Prostate gland (tissue), 2 donors: ENCODE measurements around the gene GOLIM4.

Experiments used
- POLR2A ChIP-seq: fragments of 450-650 bp; IDR thresholded peaks from one replicate; pipeline ENCODE4 v1.6.1; 2016; ENCODE audit warnings: antibody characterized with exemption, mild to moderate bottlenecking
- POLR2AphosphoS5 ChIP-seq: sonication (generic); formaldehyde crosslinking; IDR thresholded peaks from one replicate; pipeline ENCODE4 v1.6.1; 2017; ENCODE audit warnings: antibody characterized with exemption
- TF ChIP-seq, protein P1 (sequence below), 4 experiments: fragments of 200-600 bp in 2 of 4; fragments of 450-650 bp in 2 of 4; sonication (generic) in 2 of 4; IDR thresholded peaks; 1 replicate in 3 of 4; 2 replicates in 1 of 4; pipeline ENCODE4 v1.5.1; 2016 to 2019; ENCODE audit warnings: antibody characterized with exemption in 4 of 4, mild to moderate bottlenecking in 2 of 4, moderate library complexity in 2 of 4

GRCh38 chr3:167983583-167983982 is 112.1 kb downstream of the GOLIM4 start:
- TF ChIP-seq, protein P1, sequence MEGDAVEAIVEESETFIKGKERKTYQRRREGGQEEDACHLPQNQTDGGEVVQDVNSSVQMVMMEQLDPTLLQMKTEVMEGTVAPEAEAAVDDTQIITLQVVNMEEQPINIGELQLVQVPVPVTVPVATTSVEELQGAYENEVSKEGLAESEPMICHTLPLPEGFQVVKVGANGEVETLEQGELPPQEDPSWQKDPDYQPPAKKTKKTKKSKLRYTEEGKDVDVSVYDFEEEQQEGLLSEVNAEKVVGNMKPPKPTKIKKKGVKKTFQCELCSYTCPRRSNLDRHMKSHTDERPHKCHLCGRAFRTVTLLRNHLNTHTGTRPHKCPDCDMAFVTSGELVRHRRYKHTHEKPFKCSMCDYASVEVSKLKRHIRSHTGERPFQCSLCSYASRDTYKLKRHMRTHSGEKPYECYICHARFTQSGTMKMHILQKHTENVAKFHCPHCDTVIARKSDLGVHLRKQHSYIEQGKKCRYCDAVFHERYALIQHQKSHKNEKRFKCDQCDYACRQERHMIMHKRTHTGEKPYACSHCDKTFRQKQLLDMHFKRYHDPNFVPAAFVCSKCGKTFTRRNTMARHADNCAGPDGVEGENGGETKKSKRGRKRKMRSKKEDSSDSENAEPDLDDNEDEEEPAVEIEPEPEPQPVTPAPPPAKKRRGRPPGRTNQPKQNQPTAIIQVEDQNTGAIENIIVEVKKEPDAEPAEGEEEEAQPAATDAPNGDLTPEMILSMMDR (IDR thresholded peaks at IDR 0.05), result no peak
- TF ChIP-seq POLR2A (no peak), POLR2AphosphoS5 (no peak)
